ENCODE measurements around the gene CCND2.

DNA sequence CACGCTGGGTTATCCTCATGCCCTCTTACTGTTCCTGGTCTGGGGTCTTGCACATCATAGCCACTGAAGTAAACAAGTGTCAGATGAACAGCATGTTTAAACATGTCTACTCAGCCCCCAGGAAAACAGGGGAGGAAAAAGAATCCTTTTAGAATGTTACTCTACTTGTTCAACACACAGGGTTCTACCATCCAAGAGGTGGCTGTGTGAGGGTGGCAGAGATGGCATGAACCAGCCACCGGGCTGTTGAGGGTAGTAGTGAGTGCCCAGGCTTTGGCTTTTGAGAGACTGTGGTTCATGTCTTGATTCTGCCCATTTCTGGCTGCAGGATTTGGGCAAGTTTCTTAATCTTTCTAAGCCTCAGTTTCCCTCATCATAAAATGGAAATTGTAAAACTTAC lies 21.6 kb upstream of the CCND2 start:
- TF ChIP-seq, protein P1, sequence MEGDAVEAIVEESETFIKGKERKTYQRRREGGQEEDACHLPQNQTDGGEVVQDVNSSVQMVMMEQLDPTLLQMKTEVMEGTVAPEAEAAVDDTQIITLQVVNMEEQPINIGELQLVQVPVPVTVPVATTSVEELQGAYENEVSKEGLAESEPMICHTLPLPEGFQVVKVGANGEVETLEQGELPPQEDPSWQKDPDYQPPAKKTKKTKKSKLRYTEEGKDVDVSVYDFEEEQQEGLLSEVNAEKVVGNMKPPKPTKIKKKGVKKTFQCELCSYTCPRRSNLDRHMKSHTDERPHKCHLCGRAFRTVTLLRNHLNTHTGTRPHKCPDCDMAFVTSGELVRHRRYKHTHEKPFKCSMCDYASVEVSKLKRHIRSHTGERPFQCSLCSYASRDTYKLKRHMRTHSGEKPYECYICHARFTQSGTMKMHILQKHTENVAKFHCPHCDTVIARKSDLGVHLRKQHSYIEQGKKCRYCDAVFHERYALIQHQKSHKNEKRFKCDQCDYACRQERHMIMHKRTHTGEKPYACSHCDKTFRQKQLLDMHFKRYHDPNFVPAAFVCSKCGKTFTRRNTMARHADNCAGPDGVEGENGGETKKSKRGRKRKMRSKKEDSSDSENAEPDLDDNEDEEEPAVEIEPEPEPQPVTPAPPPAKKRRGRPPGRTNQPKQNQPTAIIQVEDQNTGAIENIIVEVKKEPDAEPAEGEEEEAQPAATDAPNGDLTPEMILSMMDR (IDR thresholded peaks at IDR 0.05; ENCODE audit: low read depth, low read length, missing input control) = no peak
- TF ChIP-seq YY1 (IDR thresholded peaks at IDR 0.05) (no peak), RAD21 (IDR thresholded peaks at IDR 0.05) (no peak), TAF1 (conservative IDR thresholded peaks at IDR 0.05) (no peak), FOXA1 (IDR thresholded peaks at IDR 0.05) (no peak), SP1 (IDR thresholded peaks at IDR 0.05) (no peak), HNF4G (IDR thresholded peaks at IDR 0.05) (no peak), JUND (IDR thresholded peaks at IDR 0.05) (no peak), RXRA (IDR thresholded peaks at IDR 0.05) (no peak), GABPA (IDR thresholded peaks at IDR 0.05 in 1 of 2, conservative IDR thresholded peaks at IDR 0.05 in 1 of 2) (no peak)
- TF ChIP-seq, protein P2, sequence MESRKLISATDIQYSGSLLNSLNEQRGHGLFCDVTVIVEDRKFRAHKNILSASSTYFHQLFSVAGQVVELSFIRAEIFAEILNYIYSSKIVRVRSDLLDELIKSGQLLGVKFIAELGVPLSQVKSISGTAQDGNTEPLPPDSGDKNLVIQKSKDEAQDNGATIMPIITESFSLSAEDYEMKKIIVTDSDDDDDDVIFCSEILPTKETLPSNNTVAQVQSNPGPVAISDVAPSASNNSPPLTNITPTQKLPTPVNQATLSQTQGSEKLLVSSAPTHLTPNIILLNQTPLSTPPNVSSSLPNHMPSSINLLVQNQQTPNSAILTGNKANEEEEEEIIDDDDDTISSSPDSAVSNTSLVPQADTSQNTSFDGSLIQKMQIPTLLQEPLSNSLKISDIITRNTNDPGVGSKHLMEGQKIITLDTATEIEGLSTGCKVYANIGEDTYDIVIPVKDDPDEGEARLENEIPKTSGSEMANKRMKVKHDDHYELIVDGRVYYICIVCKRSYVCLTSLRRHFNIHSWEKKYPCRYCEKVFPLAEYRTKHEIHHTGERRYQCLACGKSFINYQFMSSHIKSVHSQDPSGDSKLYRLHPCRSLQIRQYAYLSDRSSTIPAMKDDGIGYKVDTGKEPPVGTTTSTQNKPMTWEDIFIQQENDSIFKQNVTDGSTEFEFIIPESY (IDR thresholded peaks at IDR 0.05) = no peak
- TF ChIP-seq, protein P3, sequence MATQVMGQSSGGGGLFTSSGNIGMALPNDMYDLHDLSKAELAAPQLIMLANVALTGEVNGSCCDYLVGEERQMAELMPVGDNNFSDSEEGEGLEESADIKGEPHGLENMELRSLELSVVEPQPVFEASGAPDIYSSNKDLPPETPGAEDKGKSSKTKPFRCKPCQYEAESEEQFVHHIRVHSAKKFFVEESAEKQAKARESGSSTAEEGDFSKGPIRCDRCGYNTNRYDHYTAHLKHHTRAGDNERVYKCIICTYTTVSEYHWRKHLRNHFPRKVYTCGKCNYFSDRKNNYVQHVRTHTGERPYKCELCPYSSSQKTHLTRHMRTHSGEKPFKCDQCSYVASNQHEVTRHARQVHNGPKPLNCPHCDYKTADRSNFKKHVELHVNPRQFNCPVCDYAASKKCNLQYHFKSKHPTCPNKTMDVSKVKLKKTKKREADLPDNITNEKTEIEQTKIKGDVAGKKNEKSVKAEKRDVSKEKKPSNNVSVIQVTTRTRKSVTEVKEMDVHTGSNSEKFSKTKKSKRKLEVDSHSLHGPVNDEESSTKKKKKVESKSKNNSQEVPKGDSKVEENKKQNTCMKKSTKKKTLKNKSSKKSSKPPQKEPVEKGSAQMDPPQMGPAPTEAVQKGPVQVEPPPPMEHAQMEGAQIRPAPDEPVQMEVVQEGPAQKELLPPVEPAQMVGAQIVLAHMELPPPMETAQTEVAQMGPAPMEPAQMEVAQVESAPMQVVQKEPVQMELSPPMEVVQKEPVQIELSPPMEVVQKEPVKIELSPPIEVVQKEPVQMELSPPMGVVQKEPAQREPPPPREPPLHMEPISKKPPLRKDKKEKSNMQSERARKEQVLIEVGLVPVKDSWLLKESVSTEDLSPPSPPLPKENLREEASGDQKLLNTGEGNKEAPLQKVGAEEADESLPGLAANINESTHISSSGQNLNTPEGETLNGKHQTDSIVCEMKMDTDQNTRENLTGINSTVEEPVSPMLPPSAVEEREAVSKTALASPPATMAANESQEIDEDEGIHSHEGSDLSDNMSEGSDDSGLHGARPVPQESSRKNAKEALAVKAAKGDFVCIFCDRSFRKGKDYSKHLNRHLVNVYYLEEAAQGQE (IDR thresholded peaks at IDR 0.05) = no peak
- TF ChIP-seq, protein P4, sequence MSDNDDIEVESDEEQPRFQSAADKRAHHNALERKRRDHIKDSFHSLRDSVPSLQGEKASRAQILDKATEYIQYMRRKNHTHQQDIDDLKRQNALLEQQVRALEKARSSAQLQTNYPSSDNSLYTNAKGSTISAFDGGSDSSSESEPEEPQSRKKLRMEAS (IDR thresholded peaks at IDR 0.05) = no peak
